PC-3 (cell line): ENCODE measurements around the gene STAB2.

Experiments
- EZH2 ChIP-seq: fragments of 300-600 bp; sonication (generic); IDR thresholded peaks from one replicate; pipeline ENCODE4 v1.6.1; 2017; ENCODE audit warnings: antibody characterized with exemption, mild to moderate bottlenecking, low read length; ENCODE audit not compliant: unreplicated experiment
- EZH2phosphoT487 ChIP-seq: fragments of 300-600 bp; sonication (generic); IDR thresholded peaks from 2 replicates; pipeline ENCODE4 v1.6.1; 2018; ENCODE audit warnings: mild to moderate bottlenecking, antibody characterized with exemption, low read length, borderline replicate concordance
- TF ChIP-seq, protein P1 (sequence below): fragments of 300-600 bp; sonication (generic); conservative IDR thresholded peaks from 2 replicates; pipeline ENCODE4 v1.5.1; 2017; ENCODE audit warnings: antibody characterized with exemption, low read depth, mild to moderate bottlenecking, low read length

- no peak for TF ChIP-seq EZH2
- TF ChIP-seq, protein P1, sequence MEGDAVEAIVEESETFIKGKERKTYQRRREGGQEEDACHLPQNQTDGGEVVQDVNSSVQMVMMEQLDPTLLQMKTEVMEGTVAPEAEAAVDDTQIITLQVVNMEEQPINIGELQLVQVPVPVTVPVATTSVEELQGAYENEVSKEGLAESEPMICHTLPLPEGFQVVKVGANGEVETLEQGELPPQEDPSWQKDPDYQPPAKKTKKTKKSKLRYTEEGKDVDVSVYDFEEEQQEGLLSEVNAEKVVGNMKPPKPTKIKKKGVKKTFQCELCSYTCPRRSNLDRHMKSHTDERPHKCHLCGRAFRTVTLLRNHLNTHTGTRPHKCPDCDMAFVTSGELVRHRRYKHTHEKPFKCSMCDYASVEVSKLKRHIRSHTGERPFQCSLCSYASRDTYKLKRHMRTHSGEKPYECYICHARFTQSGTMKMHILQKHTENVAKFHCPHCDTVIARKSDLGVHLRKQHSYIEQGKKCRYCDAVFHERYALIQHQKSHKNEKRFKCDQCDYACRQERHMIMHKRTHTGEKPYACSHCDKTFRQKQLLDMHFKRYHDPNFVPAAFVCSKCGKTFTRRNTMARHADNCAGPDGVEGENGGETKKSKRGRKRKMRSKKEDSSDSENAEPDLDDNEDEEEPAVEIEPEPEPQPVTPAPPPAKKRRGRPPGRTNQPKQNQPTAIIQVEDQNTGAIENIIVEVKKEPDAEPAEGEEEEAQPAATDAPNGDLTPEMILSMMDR = no peak
- no peak for TF ChIP-seq EZH2phosphoT487
Observed at GRCh38 chr12:103668520-103668919, 81.4 kb downstream of the STAB2 start.
